Spleen (tissue), 11 donors: ENCODE results near the gene TAX1BP1. TPM values are rescaled to one million over a fixed set of nuclear protein-coding genes. Genes with fewer than 3 reads are reported as not detected.

Source experiments
- DNase-seq: peaks from one replicate; pipeline ENCODE4 v3.0.0-alpha.2; 2020
- H3K27ac ChIP-seq, 8 donors: fragments of 200-600 bp; sonication (generic) in 7 of 8; 1 replicate in 4 of 8; 2 replicates in 4 of 8; pipeline versions ENCODE4 v1.5.0 to v1.8.0; 2016 to 2021; ENCODE audit warnings: inconsistent platforms in 4 of 8, mild to moderate bottlenecking in 4 of 8, moderate library complexity in 1 of 8
- H3K27me3 ChIP-seq, 7 donors: fragments of 200-600 bp; sonication (generic) in 6 of 7; replicated peaks in 1 of 7; 1 replicate in 4 of 7; 2 replicates in 3 of 7; pipeline versions ENCODE4 v1.5.0 to v1.8.0; 2016 to 2021; ENCODE audit warnings: inconsistent platforms in 3 of 7, mild to moderate bottlenecking in 1 of 7
- H3K36me3 ChIP-seq, 6 donors: fragments of 200-600 bp; sonication (generic) in 5 of 6; 1 replicate in 4 of 6; 2 replicates in 2 of 6; pipeline versions ENCODE4 v1.5.0 to v1.8.0; 2016 to 2021; ENCODE audit warnings: inconsistent platforms in 2 of 6
- H3K4me1 ChIP-seq, 6 donors: fragments of 200-600 bp; sonication (generic) in 5 of 6; 1 replicate in 3 of 6; 2 replicates in 3 of 6; pipeline versions ENCODE4 v1.5.0 to v1.8.0; 2016 to 2021; ENCODE audit warnings: inconsistent platforms in 3 of 6
- H3K4me3 ChIP-seq, 8 donors: fragments of 200-600 bp; sonication (generic) in 7 of 8; 1 replicate in 4 of 8; 2 replicates in 4 of 8; pipeline versions ENCODE4 v1.5.0 to v1.8.0; 2016 to 2021; ENCODE audit warnings: inconsistent platforms in 4 of 8, mild to moderate bottlenecking in 4 of 8, moderate library complexity in 2 of 8
- H3K9me3 ChIP-seq, 8 donors: fragments of 200-600 bp; sonication (generic) in 7 of 8; 1 replicate in 4 of 8; 2 replicates in 4 of 8; pipeline versions ENCODE4 v1.5.0 to v1.8.0; 2016 to 2021; ENCODE audit warnings: inconsistent platforms in 4 of 8
- CTCF ChIP-seq, 11 experiments: fragments of 200-600 bp in 7 of 11; fragments of 450-650 bp in 4 of 11; sonication (generic) in 4 of 11; IDR thresholded peaks in 8 of 11; conservative IDR thresholded peaks in 3 of 11; 1 replicate in 7 of 11; 2 replicates in 4 of 11; pipeline versions ENCODE4 v1.4.0 to v1.8.0; 2016 to 2021; ENCODE audit warnings: antibody characterized with exemption in 11 of 11, inconsistent platforms in 4 of 11, mild to moderate bottlenecking in 1 of 11
- POLR2A ChIP-seq, 3 donors: fragments of 450-650 bp; IDR thresholded peaks; one replicate each; pipeline ENCODE4 v1.5.1; 2017; ENCODE audit warnings: antibody characterized with exemption in 3 of 3, mild to moderate bottlenecking in 1 of 3
- POLR2AphosphoS5 ChIP-seq, 3 donors: sonication (generic); formaldehyde crosslinking; IDR thresholded peaks; one replicate each; pipeline ENCODE4 v1.5.1; 2017; ENCODE audit warnings: antibody characterized with exemption in 3 of 3
- WGBS, 5 donors: extraction: QIAGEN DNeasy Blood & Tissue Kit in 3 of 5; methylation state at CpG; one replicate each; pipeline versions ENCODE4 v1.1.5 to v1.1.7; 2013 to 2018; 5-methylcytosine and 5-hydroxymethylcytosine counted together
- intact Hi-C: fragments of 100-400 bp; cut with DNase I; formaldehyde crosslinking; loops from one replicate; pipeline ENCODE4 v1.15.0; 2023; ENCODE audit warnings: low total_unique reads
- polyA plus RNA-seq, 3 donors: library from polyadenylated mRNA; stranded (reverse); fragments of 200-250 nt; gene quantifications; one replicate each; pipeline ENCODE4 v1.2.1, GENCODE V29; 2013
- total RNA-seq, 7 donors: library from RNA; depleted of rRNA in 3 of 7; stranded (reverse); fragments of >200 nt in 3 of 7; fragmentation: NEBNext Ultra II Directional in 4 of 7; extraction: Animal tissue kit (Norgen Biotek cat#: 25700) in 4 of 7; gene quantifications; one replicate each; pipeline versions ENCODE4 v1.1.0 to v1.2.1, GENCODE V29; 2016 to 2021
- donor health status: healthy with polysubstance abuse.
- donor health status: DM: no; HTN: no; CAD: no; lungs with moderate emphysema.
- donor health status: DM: no; HTN: no; CAD: no.
- donor health status: Bipolar disorder and iron deficiency.
- donor health status: healthy.
- donor health status: DM: no; HTN: no; CAD: no.
- donor health status: DM: yes; HTN: yes; CAD: no.

Gene TAX1BP1
- total and polyA plus RNA-seq, 10 donors: 28.6 to 146 (median 99.3) TPM

GRCh38 chr7:27746978-27747377 lies 7.0 kb downstream of the TAX1BP1 start:
- TF ChIP-seq POLR2A (IDR thresholded peaks at IDR 0.05) (no peak), POLR2AphosphoS5 (IDR thresholded peaks at IDR 0.05) (no peak), CTCF (IDR thresholded peaks at IDR 0.05 in 8 of 11, conservative IDR thresholded peaks at IDR 0.05 in 3 of 11) (no peak)
- peaks cover 9 to 79% (median 49%) of the 10 kb centered on the region in 6 donors for H3K4me1 ChIP-seq

GRCh38 chr7:27747589-27748368 lies 7.8 kb downstream of the TAX1BP1 start:
- Histone ChIP-seq H3K4me3 (no peak overlapping the region), H3K4me1 (peaks cover 9 to 71% (median 42%) of the 10 kb centered on the region in 6 donors), H3K9me3 (no peaks in the 10 kb centered on the region), H3K27ac (no peak overlapping the region), H3K36me3 (peaks cover 0 to 45% (median 32%) of the 10 kb centered on the region in 6 donors), H3K27me3 (no peaks in the 10 kb centered on the region)
- intact Hi-C loops: no loop called here
- DNase-seq: no peak
- no peak for TF ChIP-seq POLR2AphosphoS5 (IDR thresholded peaks at IDR 0.05)
- no peak for TF ChIP-seq CTCF (IDR thresholded peaks at IDR 0.05 in 8 of 11, conservative IDR thresholded peaks at IDR 0.05 in 3 of 11)
- TF ChIP-seq POLR2A (IDR thresholded peaks at IDR 0.05): no peak
- 85 to 96% (median 90%) methylated on average over 4 of the region's 4 CpGs for whole genome bisulfite sequencing, 5 donors

More at GRCh38 chr7:27746978-27747377, 7.0 kb downstream of the TAX1BP1 start:
- 89 to 97% (median 94%) methylated on average over 1 of the region's 1 CpG for WGBS, 5 donors
- peaks cover 0 to 37% (median 29%) of the 10 kb centered on the region in 6 donors for H3K36me3 ChIP-seq
- intact Hi-C loops: no loop called here
- no peaks in the 10 kb centered on the region for H3K27me3 ChIP-seq
- no peak overlapping the region for H3K27ac ChIP-seq
- no peak overlapping the region for H3K4me3 ChIP-seq
- DNase-seq: no peak
- H3K9me3 ChIP-seq: no peaks in the 10 kb centered on the region

GRCh38 chr7:27750316-27750715 lies 10.4 kb downstream of the TAX1BP1 start:
- Histone ChIP-seq H3K4me3 (no peak overlapping the region), H3K4me1 (peaks cover 6 to 68% (median 23%) of the 10 kb centered on the region in 6 donors), H3K27ac (no peak overlapping the region), H3K27me3 (no peaks in the 10 kb centered on the region), H3K9me3 (no peaks in the 10 kb centered on the region), H3K36me3 (peaks cover 0 to 67% (median 32%) of the 10 kb centered on the region in 6 donors)
- DNase-seq: no peak
- intact Hi-C loops: no loop called here
- TF ChIP-seq POLR2A (IDR thresholded peaks at IDR 0.05) (no peak), POLR2AphosphoS5 (IDR thresholded peaks at IDR 0.05) (no peak), CTCF (IDR thresholded peaks at IDR 0.05 in 8 of 11, conservative IDR thresholded peaks at IDR 0.05 in 3 of 11) (no peak)
- 72 to 84% (median 79%) methylated on average over 2 of the region's 2 CpGs for WGBS, 5 donors

GRCh38 chr7:27751888-27752660 lies 12.1 kb downstream of the TAX1BP1 start:
- no peak overlapping the region for H3K27ac ChIP-seq
- no peak for TF ChIP-seq CTCF (IDR thresholded peaks at IDR 0.05 in 8 of 11, conservative IDR thresholded peaks at IDR 0.05 in 3 of 11)
- TF ChIP-seq POLR2AphosphoS5 (IDR thresholded peaks at IDR 0.05): no peak
- no peak for TF ChIP-seq POLR2A (IDR thresholded peaks at IDR 0.05)
- intact Hi-C loops: no loop called here
- H3K36me3 ChIP-seq: peaks cover 0 to 85% (median 37%) of the 10 kb centered on the region in 6 donors
- WGBS, 5 donors: 91 to 97% (median 95%) methylated on average over 6 of the region's 6 CpGs
- H3K9me3 ChIP-seq: no peaks in the 10 kb centered on the region
- H3K4me1 ChIP-seq: peaks cover 0 to 57% (median 10%) of the 10 kb centered on the region in 6 donors
- H3K27me3 ChIP-seq: no peaks in the 10 kb centered on the region
- DNase-seq: no peak
- no peak overlapping the region for H3K4me3 ChIP-seq
